IMR-90 (cell line): ENCODE results near the gene CDC14A.

Experiments used
- CEBPB ChIP-seq: IDR thresholded peaks from 2 replicates; pipeline ENCODE4 v1.6.1; 2012; ENCODE audit warnings: low read depth, low read length, improper control_type of control experiment
- MAFK ChIP-seq: IDR thresholded peaks from 2 replicates; pipeline ENCODE4 v1.6.1; 2012; ENCODE audit warnings: low read depth, low read length, improper control_type of control experiment
- MAZ ChIP-seq: IDR thresholded peaks from 2 replicates; pipeline ENCODE4 v1.6.1; 2012; ENCODE audit warnings: low read depth, mild to moderate bottlenecking, low read length, improper control_type of control experiment, moderate library complexity, borderline replicate concordance
- MXI1 ChIP-seq: IDR thresholded peaks from 2 replicates; pipeline ENCODE4 v1.6.1; 2012; ENCODE audit warnings: low read depth, mild to moderate bottlenecking, low read length, moderate library complexity, borderline replicate concordance
- POLR2A ChIP-seq: IDR thresholded peaks from 2 replicates; pipeline ENCODE4 v1.6.1; 2012; ENCODE audit warnings: mild to moderate bottlenecking, low read depth, low read length
- RAD21 ChIP-seq: IDR thresholded peaks from 2 replicates; pipeline ENCODE4 v1.6.1; 2012; ENCODE audit warnings: low read length, improper control_type of control experiment
- RCOR1 ChIP-seq: IDR thresholded peaks from 2 replicates; pipeline ENCODE4 v1.6.1; 2012; ENCODE audit warnings: mild to moderate bottlenecking, low read length, improper control_type of control experiment; ENCODE audit not compliant: insufficient replicate concordance
- RFX5 ChIP-seq: IDR thresholded peaks from 2 replicates; pipeline ENCODE4 v1.8.0; 2012; ENCODE audit warnings: low read depth, mild to moderate bottlenecking, low read length, moderate library complexity
- SMC3 ChIP-seq: fragments of 150-350 bp; IDR thresholded peaks from 2 replicates; pipeline ENCODE4 v1.6.1; 2016; ENCODE audit warnings: low read depth, mild to moderate bottlenecking, antibody characterized with exemption, low read length, moderate library complexity
- TF ChIP-seq, protein P1 (sequence below): conservative IDR thresholded peaks from 2 replicates; pipeline ENCODE4 v1.5.1; 2012; ENCODE audit warnings: mild to moderate bottlenecking, low read depth, low read length, improper control_type of control experiment
- TF ChIP-seq, protein P2 (sequence below): fragments of 150-350 bp; IDR thresholded peaks from 2 replicates; pipeline ENCODE4 v1.6.1; 2017; ENCODE audit warnings: mild to moderate bottlenecking, antibody characterized with exemption, low read length, low read depth
- TF ChIP-seq, protein P3 (sequence below): fragments of 150-350 bp; IDR thresholded peaks from 2 replicates; pipeline ENCODE4 v1.6.1; 2016; ENCODE audit warnings: low read depth, mild to moderate bottlenecking, low read length, moderate library complexity, borderline replicate concordance

DNA sequence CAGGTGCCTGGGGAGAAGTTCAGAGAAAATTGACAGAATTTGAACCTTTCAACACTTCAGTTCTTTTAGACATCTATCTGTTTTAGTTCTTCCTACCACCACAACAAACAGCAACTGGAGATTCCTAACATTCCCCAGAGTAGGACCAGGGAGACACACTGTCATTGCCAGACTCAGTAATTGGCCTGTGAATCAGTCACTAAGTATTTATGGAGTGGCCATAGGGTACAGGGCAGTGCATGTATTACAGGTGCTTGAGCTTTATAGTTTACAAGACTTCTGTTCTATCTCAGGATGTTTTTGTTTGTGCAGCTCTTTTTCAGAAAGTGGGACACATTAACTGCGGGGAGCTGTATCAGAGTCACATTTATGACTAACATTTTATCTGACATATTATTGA, 1.7 kb downstream of the CDC14A start:
- TF ChIP-seq, protein P1, sequence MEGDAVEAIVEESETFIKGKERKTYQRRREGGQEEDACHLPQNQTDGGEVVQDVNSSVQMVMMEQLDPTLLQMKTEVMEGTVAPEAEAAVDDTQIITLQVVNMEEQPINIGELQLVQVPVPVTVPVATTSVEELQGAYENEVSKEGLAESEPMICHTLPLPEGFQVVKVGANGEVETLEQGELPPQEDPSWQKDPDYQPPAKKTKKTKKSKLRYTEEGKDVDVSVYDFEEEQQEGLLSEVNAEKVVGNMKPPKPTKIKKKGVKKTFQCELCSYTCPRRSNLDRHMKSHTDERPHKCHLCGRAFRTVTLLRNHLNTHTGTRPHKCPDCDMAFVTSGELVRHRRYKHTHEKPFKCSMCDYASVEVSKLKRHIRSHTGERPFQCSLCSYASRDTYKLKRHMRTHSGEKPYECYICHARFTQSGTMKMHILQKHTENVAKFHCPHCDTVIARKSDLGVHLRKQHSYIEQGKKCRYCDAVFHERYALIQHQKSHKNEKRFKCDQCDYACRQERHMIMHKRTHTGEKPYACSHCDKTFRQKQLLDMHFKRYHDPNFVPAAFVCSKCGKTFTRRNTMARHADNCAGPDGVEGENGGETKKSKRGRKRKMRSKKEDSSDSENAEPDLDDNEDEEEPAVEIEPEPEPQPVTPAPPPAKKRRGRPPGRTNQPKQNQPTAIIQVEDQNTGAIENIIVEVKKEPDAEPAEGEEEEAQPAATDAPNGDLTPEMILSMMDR = no peak
- TF ChIP-seq POLR2A (no peak), RAD21 (no peak), SMC3 (no peak), RFX5 (no peak), MAFK (no peak), MXI1 (no peak), MAZ (no peak), CEBPB (no peak), RCOR1 (no peak)
- TF ChIP-seq, protein P2, sequence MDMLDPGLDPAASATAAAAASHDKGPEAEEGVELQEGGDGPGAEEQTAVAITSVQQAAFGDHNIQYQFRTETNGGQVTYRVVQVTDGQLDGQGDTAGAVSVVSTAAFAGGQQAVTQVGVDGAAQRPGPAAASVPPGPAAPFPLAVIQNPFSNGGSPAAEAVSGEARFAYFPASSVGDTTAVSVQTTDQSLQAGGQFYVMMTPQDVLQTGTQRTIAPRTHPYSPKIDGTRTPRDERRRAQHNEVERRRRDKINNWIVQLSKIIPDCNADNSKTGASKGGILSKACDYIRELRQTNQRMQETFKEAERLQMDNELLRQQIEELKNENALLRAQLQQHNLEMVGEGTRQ = no peak
- TF ChIP-seq, protein P3, sequence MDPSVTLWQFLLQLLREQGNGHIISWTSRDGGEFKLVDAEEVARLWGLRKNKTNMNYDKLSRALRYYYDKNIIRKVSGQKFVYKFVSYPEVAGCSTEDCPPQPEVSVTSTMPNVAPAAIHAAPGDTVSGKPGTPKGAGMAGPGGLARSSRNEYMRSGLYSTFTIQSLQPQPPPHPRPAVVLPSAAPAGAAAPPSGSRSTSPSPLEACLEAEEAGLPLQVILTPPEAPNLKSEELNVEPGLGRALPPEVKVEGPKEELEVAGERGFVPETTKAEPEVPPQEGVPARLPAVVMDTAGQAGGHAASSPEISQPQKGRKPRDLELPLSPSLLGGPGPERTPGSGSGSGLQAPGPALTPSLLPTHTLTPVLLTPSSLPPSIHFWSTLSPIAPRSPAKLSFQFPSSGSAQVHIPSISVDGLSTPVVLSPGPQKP = no peak
